Caki2 (cell line): ENCODE measurements around the gene RAB6B. TPM values are rescaled to one million over a fixed set of nuclear protein-coding genes. Genes with fewer than 3 reads are reported as not detected.

Experiments
- DNase-seq: peaks from one replicate; pipeline ENCODE4 v3.0.0-alpha.2; 2015; ENCODE audit warnings: low read depth
- in situ Hi-C: cut with HindIII; loops from 2 replicates; pipeline ENCODE4 v1.10.0; 2016; ENCODE audit warnings: low sequenced_read_pairs, low pct_unique_long_range_greater_than_20kb, mixed read lengths
- total RNA-seq: library from RNA; depleted of rRNA; stranded (reverse); fragments of >200 nt; shearing (Covaris generic); gene quantifications from 2 replicates; pipeline ENCODE4 v1.2.3, GENCODE V29; 2014; ENCODE audit warnings: low replicate concordance

Gene RAB6B
- total RNA-seq, 1 experiment from 2014 or later: 0.07 TPM

DNA sequence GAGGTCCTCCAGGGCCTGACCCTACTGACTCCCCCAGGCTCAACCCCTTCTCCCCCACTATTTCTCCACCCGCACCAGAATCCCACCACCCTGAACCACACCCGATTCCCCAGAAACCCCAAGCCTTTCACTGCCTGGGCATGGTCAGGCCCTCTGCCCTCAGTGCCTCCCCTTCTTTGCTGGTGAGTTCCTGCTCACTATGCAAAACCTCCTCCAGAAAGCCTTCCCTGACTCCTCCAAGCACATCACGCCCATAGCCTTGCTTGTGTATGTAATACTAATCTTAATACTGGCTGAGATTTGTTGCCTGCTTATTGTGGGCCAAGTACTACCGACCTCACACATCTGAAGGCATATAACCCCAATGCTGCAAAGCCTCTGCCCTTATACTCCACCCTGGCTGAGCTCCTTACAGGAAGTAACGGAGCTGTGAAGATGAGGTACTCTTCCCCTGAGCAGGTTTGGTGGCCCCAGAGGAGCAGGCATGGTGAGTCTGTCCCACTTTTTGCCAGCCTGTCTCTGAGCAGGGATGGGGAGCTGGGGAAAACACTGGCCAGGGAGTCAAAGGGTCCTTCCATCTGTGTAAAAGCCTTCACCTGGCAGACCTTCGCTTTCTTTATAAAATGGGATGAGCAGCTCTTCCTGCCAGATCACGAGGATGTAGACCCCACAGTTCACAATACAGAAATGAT, 9.5 kb downstream of the RAB6B start:
- in situ Hi-C loops: no loop called here
- DNase-seq: no peak

DNA sequence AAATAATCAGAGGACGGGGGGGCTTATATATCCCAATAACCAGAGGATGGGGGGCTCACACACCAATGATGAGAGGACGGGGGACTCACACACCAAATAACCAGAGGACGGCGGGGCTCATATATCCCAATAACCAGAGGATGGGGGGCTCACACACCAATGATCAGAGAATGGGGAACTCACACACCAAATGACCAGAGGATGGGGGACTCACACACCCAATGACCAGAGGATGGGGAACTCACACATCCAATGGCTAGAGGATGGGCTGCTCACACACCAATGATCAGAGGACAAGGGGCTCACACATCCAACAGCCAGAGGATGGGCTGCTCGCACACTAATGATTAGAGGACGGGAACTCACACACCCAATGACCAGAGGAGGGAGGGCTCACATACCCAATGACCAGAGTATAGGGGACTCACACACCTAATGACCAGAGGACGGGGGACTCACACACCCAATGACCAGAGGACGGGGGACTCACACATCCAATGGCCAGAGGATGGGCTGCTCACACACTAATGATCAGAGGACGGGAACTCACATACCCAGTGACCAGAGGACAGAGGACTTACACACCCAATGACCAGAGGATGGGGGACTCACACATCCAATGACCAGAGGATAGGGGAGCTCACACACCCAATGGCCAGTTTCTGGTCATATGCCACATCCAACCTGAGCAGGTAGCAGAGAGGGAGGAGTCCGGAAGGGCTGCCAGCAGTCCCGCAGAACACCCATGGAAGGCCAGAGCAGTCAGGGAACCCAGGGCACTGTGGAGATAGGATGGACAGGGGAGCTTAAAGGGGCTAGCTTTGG, 10.6 kb downstream of the RAB6B start:
- DNase-seq: no peak
- in situ Hi-C loops: no loop called here

DNA sequence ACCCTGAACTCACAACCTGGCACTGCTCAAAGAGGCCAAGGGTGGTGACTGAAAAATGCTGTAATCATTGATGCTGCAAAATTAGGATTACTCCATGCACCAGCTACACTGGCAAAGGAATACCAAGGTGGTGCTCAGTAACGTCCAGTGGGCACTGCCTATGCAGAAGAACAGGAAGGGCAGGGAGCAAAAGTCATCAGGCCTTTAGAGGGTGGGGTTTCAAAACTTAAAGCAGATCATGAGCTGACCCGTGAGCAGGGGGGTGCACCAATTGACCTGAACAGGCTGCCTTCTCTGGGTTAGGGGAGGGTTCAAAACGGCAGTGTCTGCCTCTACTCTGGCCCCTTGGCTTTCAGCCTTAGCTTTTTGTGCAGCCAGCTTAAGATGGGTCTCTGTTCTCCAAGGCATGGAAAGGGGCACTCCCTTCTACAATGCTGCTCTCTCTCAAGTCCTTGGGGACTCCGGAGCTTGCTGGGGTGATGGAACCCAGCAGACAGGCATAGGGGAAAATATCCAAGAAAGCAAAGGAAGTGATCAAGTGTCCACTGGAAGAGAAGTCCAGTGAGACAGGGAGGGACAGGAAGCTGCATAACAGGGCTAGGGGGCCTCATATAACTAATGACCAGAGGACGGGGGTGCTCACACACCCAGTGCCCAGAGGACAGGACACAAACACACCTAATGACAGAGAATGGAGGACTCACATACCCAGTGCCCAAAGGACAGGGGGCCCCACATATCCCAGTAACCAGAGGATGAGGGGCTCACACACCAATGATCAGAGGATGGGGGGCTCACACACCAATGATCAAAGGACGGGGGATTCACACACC, 11.4 kb downstream of the RAB6B start:
- DNase-seq: no peak
- in situ Hi-C loops: no loop called here

DNA sequence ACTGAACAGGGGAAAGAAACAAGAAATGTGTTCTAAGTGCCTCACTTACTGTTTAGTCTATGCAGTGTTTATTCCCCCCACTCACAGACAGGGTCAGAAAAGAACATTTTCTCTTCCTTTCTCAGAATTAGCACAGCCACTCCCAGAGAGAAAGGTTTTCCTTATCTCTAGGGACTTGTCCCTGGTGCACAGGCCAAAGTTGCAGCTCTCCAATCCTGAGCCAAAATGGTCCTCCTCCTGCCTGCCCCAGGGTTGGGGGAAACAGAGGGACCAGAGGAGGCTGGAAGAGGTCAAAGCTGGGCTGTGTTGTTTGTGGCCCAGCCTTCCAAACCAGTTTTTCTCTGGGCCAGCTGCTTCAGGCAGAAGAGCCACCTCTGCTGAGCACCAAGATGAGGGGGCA, 12.0 kb downstream of the RAB6B start:
- DNase-seq: no peak
- in situ Hi-C loops: no loop called here

DNA sequence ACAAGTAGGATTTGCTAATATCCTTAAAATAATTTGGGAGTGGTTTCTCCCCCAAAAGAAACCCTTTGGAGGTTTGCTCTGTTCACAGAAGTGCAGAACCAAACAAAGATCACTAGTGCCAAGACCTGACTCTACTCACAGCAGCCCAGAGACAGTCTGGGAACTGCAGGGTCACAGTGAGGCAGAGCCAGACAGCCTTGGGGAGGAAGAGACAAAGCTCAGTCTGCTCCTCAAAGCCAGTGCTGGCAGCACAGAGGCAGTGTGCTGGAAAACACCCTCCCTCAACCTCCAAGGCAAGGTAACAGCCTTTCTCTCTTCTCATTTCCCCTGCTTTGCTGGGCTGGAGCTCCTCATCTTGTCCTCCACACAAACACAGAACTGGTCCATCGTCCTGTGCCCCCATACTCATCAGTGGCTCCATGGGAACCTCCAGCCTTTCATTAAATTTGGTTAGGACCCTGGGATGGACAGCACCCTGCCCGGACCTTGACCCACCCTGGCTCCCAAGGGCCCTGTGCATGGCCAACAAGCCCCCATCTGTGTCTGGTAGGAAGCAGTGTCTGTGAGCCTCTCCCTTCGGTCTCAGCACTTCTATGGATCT, 12.6 kb downstream of the RAB6B start:
- in situ Hi-C loops: no loop called here
- no peak for DNase-seq

DNA sequence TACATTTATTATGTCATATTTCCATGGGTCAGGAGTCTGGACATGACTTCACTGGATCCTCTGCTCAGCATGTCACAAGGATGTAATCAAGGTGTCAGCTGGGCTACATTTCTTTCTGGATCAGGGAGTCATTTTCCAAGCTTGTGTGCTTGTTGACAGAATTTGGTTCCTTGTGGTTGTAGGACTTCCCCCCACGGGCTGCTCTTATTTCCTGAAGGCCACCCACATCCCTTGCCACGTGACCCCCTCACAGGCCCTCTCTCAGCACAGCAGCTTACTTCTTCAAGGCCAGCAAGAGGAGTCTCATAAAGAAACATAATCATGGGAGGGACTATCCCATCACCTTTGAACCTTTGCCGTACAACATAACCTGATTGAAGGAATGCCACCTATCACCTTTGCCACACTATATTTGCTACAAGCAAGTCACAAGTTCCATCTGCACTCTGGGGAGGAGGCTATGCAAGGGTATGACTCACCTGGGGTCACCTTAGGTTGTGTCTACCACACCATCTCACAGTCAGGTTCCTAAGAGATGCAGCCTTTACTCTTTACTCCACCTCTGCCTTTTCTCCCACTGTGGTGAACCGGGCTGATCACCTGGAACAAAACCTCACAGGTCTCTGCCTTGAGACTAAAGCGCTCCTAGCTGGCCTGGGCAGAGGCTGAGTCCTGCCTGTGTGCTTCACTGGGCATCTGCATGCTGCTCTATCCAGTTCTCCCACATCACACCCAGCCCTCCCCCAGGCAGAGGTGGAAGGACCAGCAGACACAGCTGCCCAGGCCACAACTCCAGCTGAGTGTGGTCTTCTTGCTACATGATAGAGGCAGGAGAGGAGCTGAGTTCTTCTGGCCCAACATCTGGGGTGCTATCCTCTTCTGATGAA, 13.5 kb downstream of the RAB6B start:
- no peak for DNase-seq
- in situ Hi-C loops: no loop called here

DNA sequence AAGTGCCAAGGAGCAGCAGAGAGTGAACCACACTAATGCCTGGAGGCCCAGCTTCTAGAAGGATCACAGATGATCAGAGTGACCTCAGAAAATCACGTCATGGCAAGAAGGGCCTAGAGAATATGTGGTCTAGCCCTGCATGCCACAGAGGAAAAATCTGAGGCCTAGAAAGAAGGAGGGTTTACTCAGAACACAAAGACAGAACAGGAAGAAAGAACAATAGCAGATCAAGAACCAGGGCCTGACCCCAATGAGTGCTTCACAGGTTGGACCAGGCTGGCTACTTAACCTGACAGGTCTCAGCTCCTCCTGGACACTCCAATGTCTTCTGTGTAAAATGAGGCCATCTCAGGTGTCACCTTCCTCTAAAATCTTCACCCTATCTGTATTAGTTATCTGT, 14.2 kb downstream of the RAB6B start:
- no peak for DNase-seq

DNA sequence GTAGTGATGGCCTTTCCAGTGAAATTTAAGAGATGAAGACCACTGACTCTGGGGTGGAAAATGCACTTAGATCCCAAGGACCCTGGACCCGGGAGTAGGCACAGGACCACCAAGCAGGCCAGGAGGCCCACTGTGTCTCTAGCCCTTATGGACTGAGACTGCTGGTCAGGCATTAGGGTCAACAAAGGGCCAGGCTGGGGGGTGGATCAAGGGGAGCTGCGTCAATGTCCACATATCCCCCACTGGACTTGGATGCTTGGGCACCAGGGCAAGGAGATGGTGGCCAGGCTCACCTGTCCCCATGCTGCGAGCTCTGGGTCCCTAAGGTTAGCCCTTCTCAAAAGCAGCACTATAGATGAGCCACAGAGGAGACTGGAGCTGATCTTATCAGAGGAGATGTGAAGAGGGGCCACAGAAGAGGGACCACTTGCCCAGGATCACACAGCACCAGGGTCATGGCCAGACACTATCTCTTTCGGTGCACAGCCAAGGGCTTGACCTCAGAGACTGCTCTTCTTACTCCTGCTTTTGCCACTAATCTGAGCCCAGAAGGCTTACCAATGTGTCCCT, 14.7 kb downstream of the RAB6B start:
- in situ Hi-C loops: no loop called here
- DNase-seq: no peak

More for the DNA sequence above, 14.2 kb downstream of the RAB6B start:
- in situ Hi-C loops: no loop called here

DNA sequence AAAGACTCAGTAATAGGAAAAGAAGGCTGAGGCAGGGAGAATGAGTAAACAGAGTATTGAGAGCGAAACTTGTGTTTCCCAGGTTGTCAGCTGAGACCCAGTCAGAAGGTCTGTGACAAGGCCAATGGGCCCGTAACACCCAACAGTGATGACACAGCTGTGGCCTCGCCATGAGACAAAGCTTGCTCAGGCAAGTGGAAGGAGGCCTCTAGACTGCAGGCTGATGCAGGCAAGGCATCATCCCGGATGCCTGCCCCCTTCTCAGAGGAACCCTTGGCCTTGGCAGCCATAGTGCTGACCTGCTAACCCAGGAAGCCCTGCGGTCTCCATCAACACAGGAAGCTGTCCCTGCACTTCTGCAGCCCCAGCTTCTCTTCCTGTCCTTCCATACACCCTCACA, 15.4 kb downstream of the RAB6B start:
- DNase-seq: no peak
- in situ Hi-C loops: no loop called here

DNA sequence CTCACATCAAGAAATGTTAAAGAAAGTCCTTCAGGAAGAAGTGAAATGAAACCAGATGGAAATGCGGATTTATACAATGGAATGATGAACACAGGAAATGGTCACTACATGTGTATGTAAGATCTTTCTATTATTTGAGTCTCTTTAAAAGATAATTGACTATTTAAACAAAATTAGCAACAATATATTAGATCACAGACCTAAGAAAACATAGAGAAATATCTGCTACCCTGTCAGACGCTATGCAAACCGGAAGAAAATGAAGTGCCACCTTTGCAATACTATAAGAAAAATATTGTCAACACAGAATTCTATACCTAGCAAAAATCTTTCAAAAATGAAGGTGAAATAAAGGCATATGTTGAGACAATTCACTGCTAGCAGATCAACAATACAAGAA, 17.2 kb downstream of the RAB6B start:
- DNase-seq: no peak
- in situ Hi-C loops: no loop called here

DNA sequence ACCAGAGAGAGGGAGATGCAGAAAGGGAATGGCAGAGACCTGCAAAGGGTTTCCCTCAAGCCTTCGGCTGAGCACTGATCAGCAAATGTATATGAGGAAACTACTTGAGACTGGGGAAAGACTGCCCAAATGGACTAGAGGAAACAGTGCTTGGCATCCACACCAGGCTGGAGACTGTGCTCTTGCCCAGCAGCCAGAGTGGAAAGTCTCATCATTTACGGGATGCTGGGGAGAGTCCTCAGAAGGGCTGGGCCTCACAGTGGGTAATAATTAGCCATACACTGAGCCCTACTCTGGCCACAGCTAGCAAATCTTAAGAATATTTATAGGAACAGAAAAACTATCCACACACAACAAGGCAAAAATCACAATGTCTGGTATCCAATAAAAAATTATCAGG, 18.5 kb downstream of the RAB6B start:
- in situ Hi-C loops: no loop called here
- DNase-seq: no peak

DNA sequence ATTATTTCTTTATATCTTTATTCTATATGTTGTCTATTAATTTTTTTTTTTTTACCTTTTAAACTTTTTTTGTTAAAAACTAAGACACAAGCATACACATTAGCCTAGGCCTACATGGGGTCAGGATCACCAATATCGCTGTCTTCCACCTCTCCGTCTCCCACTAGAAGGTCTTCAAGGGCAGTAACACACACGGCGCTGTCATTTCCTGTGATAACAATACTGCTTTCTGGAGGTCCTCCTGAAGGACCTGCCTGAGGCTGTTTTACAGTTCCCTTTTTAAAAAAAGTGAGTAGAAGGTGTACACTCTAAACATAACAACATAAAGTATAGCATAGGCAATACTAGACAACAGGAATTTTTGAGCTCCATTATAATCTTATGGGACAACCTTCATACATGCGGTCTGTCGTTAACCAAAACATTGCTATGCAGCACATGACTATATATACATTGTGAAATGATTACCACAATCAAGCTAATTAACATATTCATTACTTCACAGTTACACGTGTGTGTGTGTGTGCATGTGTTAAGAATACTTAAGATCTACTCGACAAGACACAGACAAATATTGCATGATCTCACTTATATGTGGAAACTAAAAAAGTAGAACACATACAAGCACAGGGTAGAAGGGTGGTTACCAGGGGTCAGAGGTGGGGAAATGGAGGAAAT, 20.8 kb downstream of the RAB6B start:
- in situ Hi-C loops: no loop called here
- DNase-seq: no peak

DNA sequence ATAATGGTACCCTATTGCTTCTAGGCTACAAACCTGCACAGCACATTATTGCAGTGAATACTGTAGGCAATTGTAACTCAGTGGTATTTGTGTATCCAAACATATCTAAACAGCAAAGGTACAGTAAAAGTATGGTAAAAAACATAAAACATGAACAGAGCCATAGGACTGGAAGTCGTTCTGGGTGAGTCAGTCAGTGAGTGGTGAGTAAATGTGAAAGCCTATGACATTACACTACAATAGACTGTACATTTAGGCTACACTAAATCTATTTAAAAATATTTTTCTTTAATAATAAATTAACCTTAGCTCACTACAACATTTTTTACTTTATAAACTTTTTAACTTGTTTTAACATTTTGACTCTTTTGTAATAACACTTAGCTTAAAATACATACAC, 21.3 kb downstream of the RAB6B start:
- no peak for DNase-seq
- in situ Hi-C loops: no loop called here

DNA sequence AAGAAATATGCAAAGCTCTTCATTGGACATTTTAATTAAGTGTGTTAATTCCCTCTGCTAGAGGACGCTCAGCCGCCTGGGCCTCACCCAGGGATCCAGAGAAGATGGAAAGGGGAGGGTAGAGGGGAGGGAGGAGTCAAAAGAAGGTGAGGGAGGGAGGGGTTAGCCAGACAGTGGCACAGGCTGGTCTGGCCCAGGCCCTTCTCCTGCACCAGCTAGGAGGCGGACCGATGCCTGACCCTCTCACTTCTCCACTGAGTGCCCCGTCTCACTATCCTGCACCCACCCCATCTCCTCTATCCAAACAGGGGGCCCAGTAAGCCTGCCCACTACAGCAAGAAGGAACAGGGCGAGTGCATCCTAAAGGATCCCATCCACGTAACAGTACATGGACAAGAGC, 22.9 kb downstream of the RAB6B start:
- no peak for DNase-seq
- in situ Hi-C loops: no loop called here

DNA sequence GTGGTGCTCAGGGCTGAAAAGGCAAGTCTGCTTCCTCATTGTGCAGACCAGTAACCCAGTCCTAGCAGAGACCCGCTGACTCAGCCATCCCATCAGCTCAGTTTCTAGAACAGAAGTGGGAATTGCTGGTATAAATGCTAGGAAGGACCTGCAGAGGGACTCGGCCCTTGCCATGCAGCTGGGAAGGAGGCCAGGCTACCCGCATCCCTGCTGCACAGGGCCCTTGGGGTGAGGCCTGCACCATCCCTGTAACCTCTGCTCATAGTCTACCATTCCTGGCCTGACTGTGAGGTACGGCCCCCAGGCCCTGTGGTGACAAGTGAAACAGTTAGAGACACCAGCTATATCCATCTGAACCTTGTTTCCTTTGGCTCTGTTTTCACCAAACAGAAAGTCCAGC, 23.5 kb downstream of the RAB6B start:
- DNase-seq: no peak

DNA sequence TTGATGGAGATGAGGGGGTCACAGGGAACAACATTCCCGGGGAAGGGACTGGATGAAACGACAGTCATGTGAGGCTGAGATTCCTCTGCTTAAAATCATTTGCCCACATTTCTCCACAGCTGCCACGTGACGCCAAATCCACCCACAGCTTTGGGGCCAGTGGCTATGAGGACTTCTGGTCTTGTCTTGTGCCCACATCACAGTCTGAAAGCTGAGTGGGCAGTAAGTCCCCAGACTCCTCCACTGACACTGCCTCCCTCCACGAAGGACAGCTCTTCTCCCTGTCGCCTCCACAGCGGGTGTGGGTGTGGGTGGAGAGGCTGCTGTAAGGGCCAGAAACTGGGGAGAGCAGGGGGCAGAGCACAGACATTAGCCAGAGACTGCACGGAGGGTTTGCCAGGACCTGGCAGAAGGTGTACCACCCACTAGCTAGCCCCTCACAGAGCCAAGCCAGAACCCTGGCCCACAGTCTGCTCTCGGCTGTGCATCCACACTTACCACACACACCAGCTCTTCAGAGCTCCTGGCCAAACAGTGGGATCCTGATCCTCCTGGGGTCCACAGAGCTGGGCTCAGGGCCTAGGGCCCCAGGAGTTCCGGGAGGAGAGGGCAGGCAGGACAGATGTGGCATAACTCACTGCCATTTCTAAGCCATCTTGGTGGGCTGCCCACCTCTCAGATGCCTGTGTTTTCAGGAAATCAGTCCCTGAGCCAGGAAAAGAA, 24.2 kb downstream of the RAB6B start:
- no peak for DNase-seq
- in situ Hi-C loops: no loop called here

More for the DNA sequence above, 23.5 kb downstream of the RAB6B start:
- in situ Hi-C loops: no loop called here
